HEK293 (cell line): Measurements from ENCODE around the gene NUP58.
A peak's percentile ranks its signal among the peaks of the same experiment; 100 is the strongest.

Source experiments
- BCL11A ChIP-seq: fragments of 450-650 bp; formaldehyde crosslinking; IDR thresholded peaks from 2 replicates; pipeline ENCODE4 v1.5.1; 2016; ENCODE audit warnings: low read depth, missing biosample characterization, missing genetic modification characterization
- HOXA7 ChIP-seq: sonication (generic); formaldehyde crosslinking; IDR thresholded peaks from 2 replicates; pipeline ENCODE4 v1.8.1; 2022; ENCODE audit warnings: missing genetic modification reagents, borderline replicate concordance
- IKZF3 ChIP-seq: fragments of 450-650 bp; IDR thresholded peaks from 2 replicates; pipeline ENCODE4 v1.5.0; 2018; ENCODE audit warnings: missing biosample characterization, mild to moderate bottlenecking, missing genetic modification characterization, moderate library complexity
- KLF7 ChIP-seq: fragments of 450-650 bp; formaldehyde crosslinking; IDR thresholded peaks from 2 replicates; pipeline ENCODE4 v1.5.1; 2016; ENCODE audit warnings: missing biosample characterization, missing genetic modification characterization, borderline replicate concordance
- RBAK ChIP-seq: fragments of 450-650 bp; formaldehyde crosslinking; IDR thresholded peaks from 2 replicates; pipeline ENCODE4 v1.5.1; 2016; ENCODE audit warnings: missing biosample characterization, missing genetic modification characterization
- TCF7L2 ChIP-seq: IDR thresholded peaks from 2 replicates; pipeline ENCODE4 v1.6.1; 2011; ENCODE audit warnings: low read depth, mild to moderate bottlenecking, inconsistent platforms, low read length, moderate library complexity, borderline replicate concordance
- WT1 ChIP-seq: fragments of 450-650 bp; formaldehyde crosslinking; IDR thresholded peaks from 2 replicates; pipeline ENCODE4 v1.5.1; 2016; ENCODE audit warnings: missing biosample characterization, missing genetic modification characterization
- ZBTB20 ChIP-seq: fragments of 450-650 bp; formaldehyde crosslinking; IDR thresholded peaks from 2 replicates; pipeline ENCODE4 v1.5.1; 2016; ENCODE audit warnings: missing biosample characterization, missing genetic modification characterization
- ZBTB7A ChIP-seq: fragments of 450-650 bp; formaldehyde crosslinking; IDR thresholded peaks from 2 replicates; pipeline ENCODE4 v1.5.1; 2016; ENCODE audit warnings: low read depth, missing biosample characterization, missing genetic modification characterization
- ZFHX2 ChIP-seq: fragments of 450-650 bp; formaldehyde crosslinking; conservative IDR thresholded peaks from 2 replicates; pipeline ENCODE4 v1.5.1; 2016; ENCODE audit warnings: missing biosample characterization, missing genetic modification characterization
- ZNF121 ChIP-seq: fragments of 450-650 bp; formaldehyde crosslinking; IDR thresholded peaks from 2 replicates; pipeline ENCODE4 v1.5.1; 2016; ENCODE audit warnings: missing biosample characterization, missing genetic modification characterization
- ZNF266 ChIP-seq: fragments of 450-650 bp; formaldehyde crosslinking; IDR thresholded peaks from 2 replicates; pipeline ENCODE4 v1.5.1; 2016; ENCODE audit warnings: missing biosample characterization, missing genetic modification characterization, low read depth
- ZNF544 ChIP-seq: fragments of 450-650 bp; formaldehyde crosslinking; IDR thresholded peaks from 2 replicates; pipeline ENCODE4 v1.5.0; 2017; ENCODE audit warnings: missing biosample characterization, missing genetic modification characterization
- ZNF677 ChIP-seq: fragments of 450-650 bp; IDR thresholded peaks from 2 replicates; pipeline ENCODE4 v1.5.0; 2018; ENCODE audit warnings: missing biosample characterization, mild to moderate bottlenecking, missing genetic modification characterization, moderate library complexity
- ZNF791 ChIP-seq: fragments of 450-650 bp; formaldehyde crosslinking; IDR thresholded peaks from 2 replicates; pipeline ENCODE4 v1.5.1; 2016; ENCODE audit warnings: missing biosample characterization, missing genetic modification characterization
- ZNF843 ChIP-seq: fragments of 450-650 bp; formaldehyde crosslinking; IDR thresholded peaks from 2 replicates; pipeline ENCODE4 v1.5.1; 2016; ENCODE audit warnings: missing biosample characterization, missing genetic modification characterization
- ZXDB ChIP-seq: fragments of 450-650 bp; formaldehyde crosslinking; IDR thresholded peaks from 2 replicates; pipeline ENCODE4 v1.5.1; 2016; ENCODE audit warnings: missing biosample characterization, missing genetic modification characterization
- TF ChIP-seq, protein P1 (sequence below): fragments of 450-650 bp; formaldehyde crosslinking; IDR thresholded peaks from 2 replicates; pipeline ENCODE4 v1.5.1; 2016; ENCODE audit warnings: missing biosample characterization, missing genetic modification characterization
- TF ChIP-seq, protein P2 (sequence below): fragments of 450-650 bp; formaldehyde crosslinking; optimal IDR thresholded peaks from 2 replicates; pipeline ENCODE3; 2016; ENCODE audit warnings: missing biosample characterization, mild to moderate bottlenecking, missing genetic modification characterization
- TF ChIP-seq, protein P3 (sequence below): fragments of 450-650 bp; formaldehyde crosslinking; IDR thresholded peaks from 2 replicates; pipeline ENCODE4 v1.5.1; 2016; ENCODE audit warnings: missing biosample characterization, missing genetic modification characterization
- TF ChIP-seq, protein P4 (sequence below): fragments of 450-650 bp; formaldehyde crosslinking; IDR thresholded peaks from 2 replicates; pipeline ENCODE4 v1.5.1; 2017; ENCODE audit warnings: missing biosample characterization, missing genetic modification characterization

Gene NUP58

DNA sequence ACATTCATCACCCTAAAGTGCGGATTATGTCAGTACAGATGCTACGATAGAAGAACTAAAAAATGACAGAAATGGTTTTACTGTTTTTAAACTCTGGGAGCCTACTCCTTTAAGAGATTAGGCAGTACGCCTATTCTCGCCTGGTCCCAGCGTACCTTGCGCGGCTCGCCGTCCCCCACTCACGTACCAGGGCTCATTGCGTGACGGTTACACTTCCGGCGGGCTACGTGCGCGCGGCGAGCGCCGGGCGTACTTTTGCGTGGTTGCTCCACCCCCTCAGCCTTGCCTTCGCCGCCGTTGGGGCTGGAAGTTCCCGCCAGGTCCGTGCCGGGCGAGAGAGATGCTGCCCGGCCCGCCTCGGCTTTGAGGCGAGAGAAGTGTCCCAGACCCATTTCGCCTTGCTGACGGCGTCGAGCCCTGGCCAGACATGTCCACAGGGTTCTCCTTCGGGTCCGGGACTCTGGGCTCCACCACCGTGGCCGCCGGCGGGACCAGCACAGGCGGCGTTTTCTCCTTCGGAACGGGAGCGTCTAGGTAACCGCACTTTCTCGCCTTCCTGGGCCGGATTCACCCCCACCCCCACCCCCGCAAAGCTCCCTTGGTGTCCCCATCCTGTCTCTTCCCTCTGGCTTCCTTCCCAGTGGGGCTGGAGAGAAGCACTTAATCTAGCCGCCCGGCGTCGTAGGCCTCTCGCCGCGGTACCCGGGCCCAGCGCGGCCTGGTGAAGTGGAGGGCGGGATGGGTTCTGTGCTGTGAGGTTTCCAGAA is at the start of gene NUP58 (continued):
- TF ChIP-seq, protein P1, sequence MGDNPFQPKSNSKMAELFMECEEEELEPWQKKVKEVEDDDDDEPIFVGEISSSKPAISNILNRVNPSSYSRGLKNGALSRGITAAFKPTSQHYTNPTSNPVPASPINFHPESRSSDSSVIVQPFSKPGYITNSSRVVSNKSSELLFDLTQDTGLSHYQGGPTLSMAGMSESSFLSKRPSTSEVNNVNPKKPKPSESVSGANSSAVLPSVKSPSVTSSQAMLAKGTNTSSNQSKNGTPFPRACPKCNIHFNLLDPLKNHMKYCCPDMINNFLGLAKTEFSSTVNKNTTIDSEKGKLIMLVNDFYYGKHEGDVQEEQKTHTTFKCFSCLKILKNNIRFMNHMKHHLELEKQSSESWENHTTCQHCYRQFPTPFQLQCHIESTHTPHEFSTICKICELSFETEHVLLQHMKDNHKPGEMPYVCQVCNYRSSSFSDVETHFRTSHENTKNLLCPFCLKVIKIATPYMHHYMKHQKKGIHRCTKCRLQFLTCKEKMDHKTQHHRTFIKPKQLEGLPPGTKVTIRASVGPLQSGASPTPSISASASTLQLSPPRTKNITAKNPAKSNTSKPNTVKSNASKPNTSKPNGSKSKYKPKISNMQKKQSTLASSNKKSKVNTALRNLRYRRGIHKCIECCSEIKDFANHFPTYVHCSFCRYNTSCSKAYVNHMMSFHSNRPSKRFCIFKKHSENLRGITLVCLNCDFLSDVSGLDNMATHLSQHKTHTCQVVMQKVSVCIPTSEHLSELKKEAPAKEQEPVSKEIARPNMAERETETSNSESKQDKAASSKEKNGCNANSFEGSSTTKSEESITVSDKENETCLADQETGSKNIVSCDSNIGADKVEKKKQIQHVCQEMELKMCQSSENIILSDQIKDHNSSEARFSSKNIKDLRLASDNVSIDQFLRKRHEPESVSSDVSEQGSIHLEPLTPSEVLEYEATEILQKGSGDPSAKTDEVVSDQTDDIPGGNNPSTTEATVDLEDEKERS (tag by site-specific recombination) = no peak
- no peak for TF ChIP-seq ZBTB7A (tag by site-specific recombination)
- TF ChIP-seq KLF7 (tag by site-specific recombination) = no peak
- TF ChIP-seq ZNF791 (tag by site-specific recombination) = no peak
- TF ChIP-seq ZNF677 = no peak
- no peak for TF ChIP-seq ZNF544 (tag by site-specific recombination)
- no peak for TF ChIP-seq WT1 (tag by site-specific recombination)
- TF ChIP-seq ZNF843 (tag by site-specific recombination) = peak; percentile 50; the same call in 1 of the 2 replicates
- TF ChIP-seq, protein P2, sequence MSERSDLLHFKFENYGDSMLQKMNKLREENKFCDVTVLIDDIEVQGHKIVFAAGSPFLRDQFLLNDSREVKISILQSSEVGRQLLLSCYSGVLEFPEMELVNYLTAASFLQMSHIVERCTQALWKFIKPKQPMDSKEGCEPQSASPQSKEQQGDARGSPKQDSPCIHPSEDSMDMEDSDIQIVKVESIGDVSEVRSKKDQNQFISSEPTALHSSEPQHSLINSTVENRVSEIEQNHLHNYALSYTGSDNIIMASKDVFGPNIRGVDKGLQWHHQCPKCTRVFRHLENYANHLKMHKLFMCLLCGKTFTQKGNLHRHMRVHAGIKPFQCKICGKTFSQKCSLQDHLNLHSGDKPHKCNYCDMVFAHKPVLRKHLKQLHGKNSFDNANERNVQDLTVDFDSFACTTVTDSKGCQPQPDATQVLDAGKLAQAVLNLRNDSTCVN (tag by site-specific recombination) = peak; percentile 88
- TF ChIP-seq HOXA7 (CRISPR knock-in tag) = no peak
- peak; percentile 65; the same call in 1 of the 2 replicates for TF ChIP-seq ZBTB20 (tag by site-specific recombination)
- no peak for TF ChIP-seq ZNF121
- no peak for TF ChIP-seq ZNF266 (tag by site-specific recombination)
- TF ChIP-seq, protein P3, sequence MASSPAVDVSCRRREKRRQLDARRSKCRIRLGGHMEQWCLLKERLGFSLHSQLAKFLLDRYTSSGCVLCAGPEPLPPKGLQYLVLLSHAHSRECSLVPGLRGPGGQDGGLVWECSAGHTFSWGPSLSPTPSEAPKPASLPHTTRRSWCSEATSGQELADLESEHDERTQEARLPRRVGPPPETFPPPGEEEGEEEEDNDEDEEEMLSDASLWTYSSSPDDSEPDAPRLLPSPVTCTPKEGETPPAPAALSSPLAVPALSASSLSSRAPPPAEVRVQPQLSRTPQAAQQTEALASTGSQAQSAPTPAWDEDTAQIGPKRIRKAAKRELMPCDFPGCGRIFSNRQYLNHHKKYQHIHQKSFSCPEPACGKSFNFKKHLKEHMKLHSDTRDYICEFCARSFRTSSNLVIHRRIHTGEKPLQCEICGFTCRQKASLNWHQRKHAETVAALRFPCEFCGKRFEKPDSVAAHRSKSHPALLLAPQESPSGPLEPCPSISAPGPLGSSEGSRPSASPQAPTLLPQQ (tag by site-specific recombination) = 0 out of 2 replicates have a peak, but pooled peaks have one; percentile 56
- no peak for TF ChIP-seq TCF7L2
- TF ChIP-seq BCL11A (tag by site-specific recombination) = no peak
- TF ChIP-seq, protein P4, sequence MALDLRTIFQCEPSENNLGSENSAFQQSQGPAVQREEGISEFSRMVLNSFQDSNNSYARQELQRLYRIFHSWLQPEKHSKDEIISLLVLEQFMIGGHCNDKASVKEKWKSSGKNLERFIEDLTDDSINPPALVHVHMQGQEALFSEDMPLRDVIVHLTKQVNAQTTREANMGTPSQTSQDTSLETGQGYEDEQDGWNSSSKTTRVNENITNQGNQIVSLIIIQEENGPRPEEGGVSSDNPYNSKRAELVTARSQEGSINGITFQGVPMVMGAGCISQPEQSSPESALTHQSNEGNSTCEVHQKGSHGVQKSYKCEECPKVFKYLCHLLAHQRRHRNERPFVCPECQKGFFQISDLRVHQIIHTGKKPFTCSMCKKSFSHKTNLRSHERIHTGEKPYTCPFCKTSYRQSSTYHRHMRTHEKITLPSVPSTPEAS (tag by site-specific recombination) = no peak
- TF ChIP-seq ZFHX2 (tag by site-specific recombination) = peak; percentile 69
- peak; percentile 56 for TF ChIP-seq ZXDB (tag by site-specific recombination)
- TF ChIP-seq IKZF3 (tag by site-specific recombination) = 0 out of 2 replicates have a peak, but pooled peaks have one; percentile 6
- TF ChIP-seq RBAK (tag by site-specific recombination) = no peak
